ENCODE data around the gene SYCP3. TPM values are rescaled to one million over a fixed set of nuclear protein-coding genes. Genes with fewer than 3 reads are reported as not detected.

The SYCP3 gene
- total and polyA plus RNA-seq, 4 donors, result 0.05 to 1.2 (median 0.67) TPM

DNA sequence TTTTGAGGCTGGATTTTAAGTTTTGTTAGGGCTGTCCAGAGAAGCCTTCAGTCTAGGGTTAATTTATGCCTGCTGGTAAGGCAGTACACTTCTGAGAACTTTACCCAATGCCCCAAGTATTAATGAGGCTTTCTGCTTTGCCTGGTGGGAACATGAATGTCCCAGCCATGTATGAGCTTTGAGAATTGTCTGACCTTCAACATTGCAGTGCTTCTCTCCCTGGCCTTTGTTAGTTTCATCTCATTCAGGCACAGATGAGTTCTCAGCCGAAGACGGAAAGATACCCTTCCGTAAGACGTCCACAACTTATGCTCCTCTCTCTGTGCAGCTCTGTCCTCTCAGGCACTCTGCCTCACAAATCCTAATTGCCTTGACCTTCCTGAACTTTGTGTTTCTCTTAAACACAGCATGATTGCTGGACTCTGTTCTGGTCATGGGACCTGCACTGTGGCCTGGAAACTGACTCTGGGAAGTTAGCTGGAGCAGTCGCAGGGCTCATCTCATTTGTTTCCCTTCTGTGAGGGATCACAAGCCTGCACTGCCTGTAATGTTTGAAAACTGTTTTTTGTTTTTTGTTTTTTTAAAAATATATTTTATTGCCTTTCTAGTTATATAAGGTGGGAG is 26.1 kb downstream of the SYCP3 start:
- no peaks in the 10 kb centered on the region for H3K36me3 ChIP-seq (ENCODE audit: control insufficient read depth in 4 of 4, insufficient read depth in 4 of 4, low read length in 4 of 4)
- ATAC-seq (ENCODE audit: insufficient read depth, low FRiP score) (no peak), DNase-seq (peak in 1 of 3 donors; percentile 12)
- H3K4me1 ChIP-seq (ENCODE audit: control insufficient read depth in 5 of 5, insufficient read depth in 5 of 5, low read length in 5 of 5), result peaks cover 0 to 8% (median 0%) of the 10 kb centered on the region in 5 donors
- no peaks in the 10 kb centered on the region for H3K27me3 ChIP-seq (ENCODE audit: control insufficient read depth in 3 of 3, insufficient read depth in 3 of 3, low read length in 2 of 3)
- WGBS, 2 donors, result 69 to 86% methylated on average over 5 of the region's 5 CpGs
- H3K27ac ChIP-seq (ENCODE audit: low read depth in 1 of 2, low read length in 1 of 2), result peak overlapping the region; percentile 44 to 77
- TF ChIP-seq, protein P1, sequence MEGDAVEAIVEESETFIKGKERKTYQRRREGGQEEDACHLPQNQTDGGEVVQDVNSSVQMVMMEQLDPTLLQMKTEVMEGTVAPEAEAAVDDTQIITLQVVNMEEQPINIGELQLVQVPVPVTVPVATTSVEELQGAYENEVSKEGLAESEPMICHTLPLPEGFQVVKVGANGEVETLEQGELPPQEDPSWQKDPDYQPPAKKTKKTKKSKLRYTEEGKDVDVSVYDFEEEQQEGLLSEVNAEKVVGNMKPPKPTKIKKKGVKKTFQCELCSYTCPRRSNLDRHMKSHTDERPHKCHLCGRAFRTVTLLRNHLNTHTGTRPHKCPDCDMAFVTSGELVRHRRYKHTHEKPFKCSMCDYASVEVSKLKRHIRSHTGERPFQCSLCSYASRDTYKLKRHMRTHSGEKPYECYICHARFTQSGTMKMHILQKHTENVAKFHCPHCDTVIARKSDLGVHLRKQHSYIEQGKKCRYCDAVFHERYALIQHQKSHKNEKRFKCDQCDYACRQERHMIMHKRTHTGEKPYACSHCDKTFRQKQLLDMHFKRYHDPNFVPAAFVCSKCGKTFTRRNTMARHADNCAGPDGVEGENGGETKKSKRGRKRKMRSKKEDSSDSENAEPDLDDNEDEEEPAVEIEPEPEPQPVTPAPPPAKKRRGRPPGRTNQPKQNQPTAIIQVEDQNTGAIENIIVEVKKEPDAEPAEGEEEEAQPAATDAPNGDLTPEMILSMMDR (IDR thresholded peaks at IDR 0.05; ENCODE audit: control extremely low read depth, extremely low read depth), result no peak
- no peak overlapping the region for H3K9ac ChIP-seq (ENCODE audit: insufficient read depth in 1 of 2, low read length in 2 of 2)
- H3K9me3 ChIP-seq (ENCODE audit: control insufficient read depth in 4 of 4, insufficient read depth in 3 of 4, low read length in 3 of 4), result no peaks in the 10 kb centered on the region
- H3K4me3 ChIP-seq, result no peak overlapping the region

DNA sequence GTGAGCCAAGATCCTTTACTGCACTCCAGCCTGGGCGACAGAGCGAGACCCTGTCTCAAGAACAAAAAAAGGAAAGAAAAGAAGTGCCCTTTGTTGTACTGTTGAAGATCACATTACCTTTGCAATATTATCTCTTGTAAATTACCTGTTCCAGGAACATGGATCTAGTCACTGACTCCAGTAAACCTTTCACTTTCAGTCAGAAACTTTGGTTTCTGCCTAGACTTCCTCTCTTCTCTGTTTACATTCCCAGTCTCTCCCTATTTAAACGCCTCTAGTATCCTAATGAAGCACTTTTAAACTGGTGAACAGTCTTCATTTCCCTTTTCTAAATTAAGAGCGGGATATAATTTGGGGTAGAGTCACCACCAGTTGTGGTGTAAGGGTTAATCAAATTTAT is 29.0 kb downstream of the SYCP3 start:
- no peak for ATAC-seq (ENCODE audit: insufficient read depth, low FRiP score)
- Histone ChIP-seq H3K27me3 (ENCODE audit: control insufficient read depth in 3 of 3, insufficient read depth in 3 of 3, low read length in 2 of 3) (no peaks in the 10 kb centered on the region), H3K4me1 (ENCODE audit: control insufficient read depth in 5 of 5, insufficient read depth in 5 of 5, low read length in 5 of 5) (peaks cover 0 to 17% (median 4%) of the 10 kb centered on the region in 5 donors), H3K4me3 (no peak overlapping the region), H3K27ac (ENCODE audit: low read depth in 1 of 2, low read length in 1 of 2) (no peak overlapping the region), H3K9me3 (ENCODE audit: control insufficient read depth in 4 of 4, insufficient read depth in 3 of 4, low read length in 3 of 4) (no peaks in the 10 kb centered on the region), H3K9ac (ENCODE audit: insufficient read depth in 1 of 2, low read length in 2 of 2) (no peak overlapping the region), H3K36me3 (ENCODE audit: control insufficient read depth in 4 of 4, insufficient read depth in 4 of 4, low read length in 4 of 4) (no peaks in the 10 kb centered on the region)
- no peak for DNase-seq
- WGBS, 2 donors, result 78 to 86% methylated on average over 4 of the region's 4 CpGs
- TF ChIP-seq, protein P1 (IDR thresholded peaks at IDR 0.05; ENCODE audit: control extremely low read depth, extremely low read depth), result no peak

DNA sequence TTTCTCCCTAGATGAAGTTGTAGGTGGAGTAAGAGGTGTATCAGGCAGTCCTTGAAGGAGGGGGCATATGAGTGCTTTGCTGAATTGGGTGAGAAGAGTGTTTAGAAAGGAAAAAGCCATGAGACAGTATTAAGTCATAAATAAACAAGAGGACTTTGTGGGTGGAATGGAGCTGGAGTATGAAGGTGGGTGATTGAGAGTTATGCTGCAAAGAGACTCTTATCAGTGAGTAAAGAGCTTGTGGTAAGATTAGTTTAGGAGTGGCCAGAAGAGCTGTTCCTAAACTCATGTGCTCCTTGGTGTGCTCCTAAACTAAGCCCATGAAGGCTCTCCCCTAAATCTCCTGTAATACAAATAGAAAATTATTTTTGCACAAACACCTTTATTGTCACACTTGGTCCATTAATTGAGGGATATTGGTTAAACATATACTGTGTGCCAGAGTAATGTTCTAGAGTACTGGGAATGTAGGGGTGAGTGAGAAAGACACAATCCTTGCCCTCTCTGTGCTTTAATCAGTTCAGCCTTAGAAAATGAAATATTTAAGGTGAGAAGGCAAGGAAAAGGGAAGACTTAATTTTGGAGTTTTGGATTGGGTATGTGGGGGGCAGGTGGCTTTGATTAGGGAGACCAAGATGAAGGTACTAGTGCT is 32.0 kb downstream of the SYCP3 start:
- no peak overlapping the region for H3K4me3 ChIP-seq
- peak; percentile 75 for ATAC-seq (ENCODE audit: insufficient read depth, low FRiP score)
- no peaks in the 10 kb centered on the region for H3K27me3 ChIP-seq (ENCODE audit: control insufficient read depth in 3 of 3, insufficient read depth in 3 of 3, low read length in 2 of 3)
- H3K9ac ChIP-seq (ENCODE audit: insufficient read depth in 1 of 2, low read length in 2 of 2), result no peak overlapping the region
- no peaks in the 10 kb centered on the region for H3K36me3 ChIP-seq (ENCODE audit: control insufficient read depth in 4 of 4, insufficient read depth in 4 of 4, low read length in 4 of 4)
- TF ChIP-seq, protein P1 (IDR thresholded peaks at IDR 0.05; ENCODE audit: control extremely low read depth, extremely low read depth), result no peak
- no peaks in the 10 kb centered on the region for H3K9me3 ChIP-seq (ENCODE audit: control insufficient read depth in 4 of 4, insufficient read depth in 3 of 4, low read length in 3 of 4)
- peaks cover 0 to 20% (median 3%) of the 10 kb centered on the region in 5 donors for H3K4me1 ChIP-seq (ENCODE audit: control insufficient read depth in 5 of 5, insufficient read depth in 5 of 5, low read length in 5 of 5)
- DNase-seq, result no peak
- no peak overlapping the region for H3K27ac ChIP-seq (ENCODE audit: low read depth in 1 of 2, low read length in 1 of 2)
